GDM1 (cell line): ENCODE data around the gene MAMDC4.

ENCODE experiments used
- DNase-seq: peaks from one replicate; lab custom pipeline; 2025; lab: John Stamatoyannopoulos, UW

Gene MAMDC4

GRCh38 chr9:136890661-136891060, 38.5 kb downstream of the MAMDC4 start:
- DNase-seq, result no peak

- DNase-seq, result no peak
Measured at GRCh38 chr9:136896027-136896426, 43.9 kb downstream of the MAMDC4 start.

- DNase-seq, result no peak
Measured at GRCh38 chr9:136898483-136899100, 46.4 kb downstream of the MAMDC4 start.

- no peak for DNase-seq
Measured at GRCh38 chr9:136899196-136899595, 47.0 kb downstream of the MAMDC4 start.

GRCh38 chr9:136900556-136900955, 48.4 kb downstream of the MAMDC4 start:
- DNase-seq, result no peak

GRCh38 chr9:136900988-136901515, 48.9 kb downstream of the MAMDC4 start:
- DNase-seq, result no peak

GRCh38 chr9:136901516-136902258, 49.5 kb downstream of the MAMDC4 start:
- no peak for DNase-seq

- DNase-seq, result no peak
Measured at GRCh38 chr9:136902259-136902821, 50.2 kb downstream of the MAMDC4 start.

GRCh38 chr9:136903041-136903554, 51.0 kb downstream of the MAMDC4 start:
- no peak for DNase-seq

GRCh38 chr9:136906266-136906665, 54.1 kb downstream of the MAMDC4 start:
- DNase-seq, result no peak

- DNase-seq, result no peak
Measured at GRCh38 chr9:136907011-136907914, 55.1 kb downstream of the MAMDC4 start.
